ENCODE measurements around the gene HSD17B1. TPM values are rescaled to one million over a fixed set of nuclear protein-coding genes. Genes with fewer than 3 reads are reported as not detected.

The HSD17B1 gene
- total RNA-seq, 1 experiment from 2014 or later: 0.60 TPM

- Histone ChIP-seq H3K9me3 (ENCODE audit: low read depth, low read length, poor library complexity, severe bottlenecking) (no peaks in the 10 kb centered on the region), H3K27me3 (replicated peaks; ENCODE audit: insufficient read depth, low read depth, low read length, poor library complexity) (no peaks in the 10 kb centered on the region), H3K27ac (ENCODE audit: low read depth, low read length, poor library complexity, severe bottlenecking) (peak overlapping the region; percentile 63), H3K36me3 (ENCODE audit: insufficient read depth, low read length, poor library complexity, severe bottlenecking) (no peaks in the 10 kb centered on the region), H3K4me3 (ENCODE audit: low read depth, low read length, poor library complexity, severe bottlenecking) (no peak overlapping the region), H3K4me1 (ENCODE audit: insufficient read depth, low read length, poor library complexity, severe bottlenecking) (peaks cover 29% of the 10 kb centered on the region)
- TF ChIP-seq CTCF (conservative IDR thresholded peaks at IDR 0.05; ENCODE audit: low read depth, low read length) (0 out of 2 replicates have a peak, but pooled peaks have one; percentile 22), EZH2 (IDR thresholded peaks at IDR 0.05; ENCODE audit: borderline replicate concordance, low read depth, low read length, poor library complexity, severe bottlenecking) (no peak)
- ChIA-PET POLR2A (ENCODE audit: low non-redundant PET) (interaction anchor here (0.6 kb wide), 1 partner anchor 20 kb away, joined by 4 read pairs; no protein-coding TSS in a partner anchor), CTCF (no interaction called here)
- no peak for DNase-seq (ENCODE audit: low spot score)
- BruUV-seq (replicated peaks): no TSS peak
- intact Hi-C loops (cut with micrococcal nuclease; ENCODE audit: unreplicated experiment): loop anchor here (10.0 kb wide), 1 partner anchor 206 kb away; no protein-coding TSS in a partner anchor
Measured at GRCh38 chr17:42520540-42520951, 32.2 kb upstream of the HSD17B1 start.

- Histone ChIP-seq H3K27ac (ENCODE audit: low read depth, low read length, poor library complexity, severe bottlenecking) (no peak overlapping the region), H3K9me3 (ENCODE audit: low read depth, low read length, poor library complexity, severe bottlenecking) (no peaks in the 10 kb centered on the region), H3K4me3 (ENCODE audit: low read depth, low read length, poor library complexity, severe bottlenecking) (no peak overlapping the region), H3K27me3 (replicated peaks; ENCODE audit: insufficient read depth, low read depth, low read length, poor library complexity) (no peaks in the 10 kb centered on the region), H3K36me3 (ENCODE audit: insufficient read depth, low read length, poor library complexity, severe bottlenecking) (no peaks in the 10 kb centered on the region), H3K4me1 (ENCODE audit: insufficient read depth, low read length, poor library complexity, severe bottlenecking) (peaks cover 29% of the 10 kb centered on the region)
- no peak for TF ChIP-seq CTCF (conservative IDR thresholded peaks at IDR 0.05; ENCODE audit: low read depth, low read length)
- no peak for TF ChIP-seq EZH2 (IDR thresholded peaks at IDR 0.05; ENCODE audit: borderline replicate concordance, low read depth, low read length, poor library complexity, severe bottlenecking)
- DNase-seq (ENCODE audit: low spot score): no peak
- no TSS peak for BruUV-seq (replicated peaks)
- POLR2A ChIA-PET (ENCODE audit: low non-redundant PET): interaction anchor here (0.6 kb wide), 1 partner anchor 19 kb away, joined by 4 read pairs; no protein-coding TSS in a partner anchor
- CTCF ChIA-PET: no interaction called here
- intact Hi-C loops (cut with micrococcal nuclease; ENCODE audit: unreplicated experiment): loop anchor here (10.0 kb wide), 1 partner anchor 206 kb away; no protein-coding TSS in a partner anchor
Measured at GRCh38 chr17:42521036-42521435, 31.7 kb upstream of the HSD17B1 start.

- Histone ChIP-seq H3K9me3 (ENCODE audit: low read depth, low read length, poor library complexity, severe bottlenecking) (no peaks in the 10 kb centered on the region), H3K27ac (ENCODE audit: low read depth, low read length, poor library complexity, severe bottlenecking) (no peak overlapping the region), H3K4me1 (ENCODE audit: insufficient read depth, low read length, poor library complexity, severe bottlenecking) (peaks cover 29% of the 10 kb centered on the region), H3K4me3 (ENCODE audit: low read depth, low read length, poor library complexity, severe bottlenecking) (no peak overlapping the region), H3K27me3 (replicated peaks; ENCODE audit: insufficient read depth, low read depth, low read length, poor library complexity) (no peaks in the 10 kb centered on the region), H3K36me3 (ENCODE audit: insufficient read depth, low read length, poor library complexity, severe bottlenecking) (no peaks in the 10 kb centered on the region)
- ChIA-PET CTCF (no interaction called here), POLR2A (ENCODE audit: low non-redundant PET) (no interaction called here)
- no TSS peak for BruUV-seq (replicated peaks)
- DNase-seq (ENCODE audit: low spot score): no peak
- intact Hi-C loops (cut with micrococcal nuclease; ENCODE audit: unreplicated experiment): loop anchor here (10.0 kb wide), 1 partner anchor 207 kb away; no protein-coding TSS in a partner anchor
- no peak for TF ChIP-seq EZH2 (IDR thresholded peaks at IDR 0.05; ENCODE audit: borderline replicate concordance, low read depth, low read length, poor library complexity, severe bottlenecking)
- no peak for TF ChIP-seq CTCF (conservative IDR thresholded peaks at IDR 0.05; ENCODE audit: low read depth, low read length)
Measured at GRCh38 chr17:42521666-42522262, 31.0 kb upstream of the HSD17B1 start.
